HEK293 (cell line): ENCODE measurements around the gene MOCS3.

Source experiments
- ATF2 ChIP-seq: fragments of 450-650 bp; formaldehyde crosslinking; IDR thresholded peaks from 2 replicates; pipeline ENCODE4 v1.5.1; 2016; ENCODE audit warnings: missing biosample characterization, missing genetic modification characterization, low read depth
- CTCF ChIP-seq: fragments of 450-650 bp; formaldehyde crosslinking; IDR thresholded peaks from 2 replicates; pipeline ENCODE4 v1.5.1; 2016; ENCODE audit warnings: missing biosample characterization, missing genetic modification characterization
- ZFP3 ChIP-seq: fragments of 450-650 bp; formaldehyde crosslinking; IDR thresholded peaks from 2 replicates; pipeline ENCODE4 v1.5.1; 2016; ENCODE audit warnings: low read depth, missing biosample characterization, missing genetic modification characterization
- ZNF121 ChIP-seq: fragments of 450-650 bp; formaldehyde crosslinking; IDR thresholded peaks from 2 replicates; pipeline ENCODE4 v1.5.1; 2016; ENCODE audit warnings: missing biosample characterization, missing genetic modification characterization
- ZNF214 ChIP-seq: fragments of 450-650 bp; formaldehyde crosslinking; IDR thresholded peaks from 2 replicates; pipeline ENCODE4 v1.5.1; 2017; ENCODE audit warnings: missing biosample characterization, mild to moderate bottlenecking, missing genetic modification characterization, borderline replicate concordance
- ZNF274 ChIP-seq, 2 experiments: fragments of 200-500 bp in 1 of 2; fragments of 450-650 bp in 1 of 2; sonication (Bioruptor generic) in 1 of 2; formaldehyde crosslinking in 1 of 2; IDR thresholded peaks; 2 replicates each; pipeline versions ENCODE4 v1.5.1 to v1.6.1; 2014 to 2016; ENCODE audit warnings: borderline replicate concordance in 1 of 2, inconsistent platforms in 1 of 2, low read length in 1 of 2, missing biosample characterization in 1 of 2, missing genetic modification characterization in 1 of 2

- no peak for TF ChIP-seq ZNF214 (tag by site-specific recombination)
- no peak for TF ChIP-seq ZNF274 (IDR thresholded peaks at IDR 0.05; ENCODE audit: low read length)
- no peak for TF ChIP-seq ZNF274 (tag by site-specific recombination; IDR thresholded peaks at IDR 0.05; ENCODE audit: borderline replicate concordance)
- TF ChIP-seq ATF2 (tag by site-specific recombination): no peak
- TF ChIP-seq CTCF (tag by site-specific recombination): no peak
- no peak for TF ChIP-seq ZFP3 (tag by site-specific recombination)
- no peak for TF ChIP-seq ZNF121
Measured at GRCh38 chr20:51001430-51002265, 43.0 kb downstream of the MOCS3 start.
